ENCODE measurements around the gene GMDS. TPM values are rescaled to one million over a fixed set of nuclear protein-coding genes. Genes with fewer than 3 reads are reported as not detected.
"Not testable (repeated sequence)": the region's sequence is repeated elsewhere in the genome, so short reads cannot be mapped to it uniquely, and the experiment has no call there.

Gene GMDS
- total RNA-seq, 2 experiments from 2014 or later, result 30.3 to 38.5 TPM

DNA sequence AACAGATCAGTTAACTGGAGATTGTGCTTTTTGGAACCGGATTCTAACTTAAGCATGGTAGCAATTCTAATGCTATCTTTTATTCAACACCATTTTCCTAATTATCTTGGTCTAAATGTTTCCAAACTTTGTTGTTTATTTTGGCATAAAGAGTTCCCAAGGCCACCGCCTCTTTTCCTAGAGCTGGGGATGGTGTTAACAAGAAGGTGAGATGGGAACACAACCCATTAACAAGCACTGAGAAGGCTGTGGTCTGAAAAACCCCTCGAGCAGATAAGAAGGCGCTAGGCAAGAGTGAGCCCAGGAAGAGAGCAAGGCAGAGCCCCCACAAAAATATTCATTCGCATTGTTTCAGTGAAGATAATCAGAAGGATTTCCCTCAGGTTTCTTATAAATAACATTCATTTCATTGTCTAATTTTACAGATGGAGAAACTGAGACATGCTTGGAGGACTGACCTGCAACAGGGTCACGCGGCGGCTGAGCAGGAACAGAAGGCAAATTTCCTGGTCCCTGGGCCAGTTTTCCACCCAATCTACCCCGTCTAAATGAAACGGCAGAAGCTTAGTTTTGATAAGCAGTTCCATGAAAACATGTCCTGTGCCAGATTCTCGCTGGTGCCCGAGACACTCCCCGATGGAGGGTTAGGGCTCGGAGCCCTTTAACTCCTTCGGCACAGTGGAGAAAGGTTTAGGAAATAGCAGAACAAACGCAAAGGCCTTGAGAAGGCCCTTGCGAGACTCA lies 480.1 kb downstream of the GMDS start:
- ChIA-PET CTCF (no interaction called here), POLR2A (interaction anchor here (0.8 kb wide), 1 partner anchor 140 kb away, joined by 3 read pairs; no protein-coding TSS in a partner anchor)
- Mint-ChIP-seq H3K27ac (no peak overlapping the region), H3K36me3 (ENCODE audit: low read depth) (peaks cover 2% of the 10 kb centered on the region), H3K4me3 (no peak overlapping the region), H3K9me3 (ENCODE audit: insufficient read depth) (no peaks in the 10 kb centered on the region), H3K27me3 (ENCODE audit: low read depth) (peaks cover 2% of the 10 kb centered on the region), H3K4me1 (ENCODE audit: low read depth) (peaks cover 21% of the 10 kb centered on the region)
- no peak for DNase-seq
- ATAC-seq, result no peak

DNA sequence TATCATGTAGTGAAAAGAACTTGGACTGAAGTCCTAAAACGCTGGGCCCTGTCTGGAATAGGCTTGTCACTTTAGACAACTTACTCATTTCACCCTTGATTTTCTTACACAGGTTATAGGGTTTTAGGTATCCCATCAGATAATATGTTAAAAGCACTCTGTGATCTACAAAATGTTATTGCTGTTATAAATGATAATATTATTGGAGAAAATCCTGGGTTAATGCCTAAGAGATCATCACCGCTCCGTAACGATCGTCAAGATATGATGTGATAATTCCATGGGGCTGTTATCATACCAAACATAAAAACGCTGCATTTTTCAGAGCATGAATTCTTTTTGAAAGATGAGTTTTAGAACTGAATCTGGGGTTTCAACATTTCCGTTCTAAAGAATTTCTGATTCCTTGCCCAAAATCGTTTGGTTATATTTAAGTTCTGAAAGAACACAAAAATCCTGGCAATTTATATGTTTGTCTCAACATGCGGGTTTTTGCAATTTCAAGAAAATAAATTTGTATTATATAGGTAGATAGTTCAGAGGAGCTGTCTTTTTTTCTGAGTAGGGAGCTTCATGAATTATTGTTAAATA lies 480.9 kb downstream of the GMDS start:
- ATAC-seq (no peak), DNase-seq (no peak)
- CTCF ChIA-PET, result no interaction called here
- peaks cover 2% of the 10 kb centered on the region for H3K36me3 Mint-ChIP-seq (ENCODE audit: low read depth)
- peaks cover 2% of the 10 kb centered on the region for H3K27me3 Mint-ChIP-seq (ENCODE audit: low read depth)
- POLR2A ChIA-PET, result no interaction called here
- no peak overlapping the region for H3K4me3 Mint-ChIP-seq
- no peak overlapping the region for H3K27ac Mint-ChIP-seq
- peaks cover 14% of the 10 kb centered on the region for H3K4me1 Mint-ChIP-seq (ENCODE audit: low read depth)
- no peaks in the 10 kb centered on the region for H3K9me3 Mint-ChIP-seq (ENCODE audit: insufficient read depth)

DNA sequence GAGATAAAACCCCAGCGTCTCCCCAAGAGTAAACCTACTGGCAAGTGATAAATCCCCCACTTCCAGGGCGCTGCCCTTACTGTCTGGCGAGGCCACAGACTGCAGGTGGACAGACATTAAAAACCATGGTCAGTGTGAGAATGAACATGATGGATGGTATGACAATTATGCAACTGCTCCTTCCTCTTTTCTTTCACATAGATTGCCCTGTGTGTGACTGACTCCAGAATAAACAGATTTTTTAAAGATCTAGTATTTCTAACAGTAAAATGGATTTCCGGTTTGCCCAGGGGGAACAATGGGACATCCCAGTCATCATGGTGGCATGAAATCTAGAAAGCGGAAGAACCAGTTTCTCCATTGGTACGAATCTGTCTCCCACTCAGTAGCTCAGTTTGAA lies 482.0 kb downstream of the GMDS start:
- ChIA-PET CTCF (no interaction called here), POLR2A (no interaction called here)
- peaks cover 7% of the 10 kb centered on the region for H3K4me1 Mint-ChIP-seq (ENCODE audit: low read depth)
- DNase-seq (no peak), ATAC-seq (no peak)
- H3K27me3 Mint-ChIP-seq (ENCODE audit: low read depth), result peaks cover 2% of the 10 kb centered on the region
- no peak overlapping the region for H3K4me3 Mint-ChIP-seq
- H3K9me3 Mint-ChIP-seq (ENCODE audit: insufficient read depth), result no peaks in the 10 kb centered on the region
- H3K27ac Mint-ChIP-seq, result no peak overlapping the region
- H3K36me3 Mint-ChIP-seq (ENCODE audit: low read depth), result peaks cover 2% of the 10 kb centered on the region

DNA sequence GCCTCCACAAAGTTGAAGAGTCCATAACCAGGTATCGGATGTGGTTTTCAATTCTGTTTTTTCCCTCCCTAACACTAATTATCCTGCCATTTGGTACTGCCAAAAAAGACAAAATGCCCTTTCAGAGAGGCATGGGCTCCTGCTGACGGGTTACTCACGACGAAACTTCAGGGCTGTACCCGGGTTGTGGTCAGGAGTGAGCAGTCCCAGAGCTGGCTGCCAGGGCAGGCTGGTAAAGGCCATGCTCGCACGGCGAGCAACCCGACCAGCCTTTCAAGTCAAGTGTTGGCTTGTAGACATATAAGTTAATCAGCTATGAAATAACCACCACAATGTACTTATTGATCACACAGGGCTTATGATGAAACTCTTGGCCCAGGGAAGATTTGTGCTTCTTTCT lies 483.2 kb downstream of the GMDS start:
- Mint-ChIP-seq H3K27ac (no peak overlapping the region), H3K4me3 (no peak overlapping the region), H3K36me3 (ENCODE audit: low read depth) (peaks cover 2% of the 10 kb centered on the region), H3K4me1 (ENCODE audit: low read depth) (no peaks in the 10 kb centered on the region), H3K27me3 (ENCODE audit: low read depth) (peaks cover 2% of the 10 kb centered on the region), H3K9me3 (ENCODE audit: insufficient read depth) (no peaks in the 10 kb centered on the region)
- no peak for ATAC-seq
- POLR2A ChIA-PET, result no interaction called here
- CTCF ChIA-PET, result no interaction called here
- no peak for DNase-seq

DNA sequence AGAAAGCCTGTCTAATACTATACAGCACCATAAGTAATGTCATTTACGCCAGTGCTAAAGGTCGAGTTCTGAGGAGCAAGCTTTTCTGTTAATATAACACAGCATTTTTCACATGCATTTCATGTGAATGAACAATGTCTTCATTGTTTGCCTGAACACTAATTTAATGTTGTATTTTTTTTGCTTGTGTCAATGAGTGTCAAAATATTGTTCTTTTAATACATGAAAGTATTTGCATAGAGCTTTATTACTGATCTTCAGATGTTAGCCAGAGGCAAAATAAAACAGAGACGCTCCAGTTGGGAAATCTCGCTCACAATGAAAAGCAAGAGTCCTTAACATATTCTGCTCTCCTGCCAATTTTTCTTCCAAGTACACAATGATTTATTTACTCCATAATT lies 483.9 kb downstream of the GMDS start:
- no peaks in the 10 kb centered on the region for H3K4me1 Mint-ChIP-seq (ENCODE audit: low read depth)
- peaks cover 2% of the 10 kb centered on the region for H3K36me3 Mint-ChIP-seq (ENCODE audit: low read depth)
- ATAC-seq, result no peak
- H3K27me3 Mint-ChIP-seq (ENCODE audit: low read depth), result peaks cover 2% of the 10 kb centered on the region
- DNase-seq, result no peak
- H3K4me3 Mint-ChIP-seq, result no peak overlapping the region
- POLR2A ChIA-PET, result no interaction called here
- no peaks in the 10 kb centered on the region for H3K9me3 Mint-ChIP-seq (ENCODE audit: insufficient read depth)
- H3K27ac Mint-ChIP-seq, result no peak overlapping the region
- CTCF ChIA-PET, result no interaction called here

DNA sequence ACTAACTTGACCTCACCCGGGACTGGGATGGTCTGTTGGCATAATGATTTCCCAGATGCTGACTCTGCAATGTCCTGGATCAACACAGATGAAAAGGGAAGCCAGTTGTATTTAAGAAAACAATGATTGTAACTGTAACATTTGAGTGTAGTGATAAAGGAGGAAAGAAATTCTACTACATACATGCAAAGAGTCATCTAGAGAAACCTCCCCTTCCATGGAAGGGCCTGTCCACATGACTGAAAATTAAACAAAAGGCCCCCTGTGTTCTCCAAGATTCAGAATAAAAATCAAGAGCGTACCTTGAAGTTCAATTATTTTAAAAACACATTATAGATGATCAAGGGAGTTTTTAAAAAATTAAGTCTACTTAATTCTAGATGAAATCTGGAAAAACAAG lies 484.5 kb downstream of the GMDS start:
- no peaks in the 10 kb centered on the region for H3K4me1 Mint-ChIP-seq (ENCODE audit: low read depth)
- no peaks in the 10 kb centered on the region for H3K9me3 Mint-ChIP-seq (ENCODE audit: insufficient read depth)
- ATAC-seq (no peak), DNase-seq (no peak)
- no peak overlapping the region for H3K27ac Mint-ChIP-seq
- peaks cover 2% of the 10 kb centered on the region for H3K36me3 Mint-ChIP-seq (ENCODE audit: low read depth)
- no peaks in the 10 kb centered on the region for H3K27me3 Mint-ChIP-seq (ENCODE audit: low read depth)
- no peak overlapping the region for H3K4me3 Mint-ChIP-seq
- CTCF ChIA-PET, result no interaction called here
- POLR2A ChIA-PET, result no interaction called here

DNA sequence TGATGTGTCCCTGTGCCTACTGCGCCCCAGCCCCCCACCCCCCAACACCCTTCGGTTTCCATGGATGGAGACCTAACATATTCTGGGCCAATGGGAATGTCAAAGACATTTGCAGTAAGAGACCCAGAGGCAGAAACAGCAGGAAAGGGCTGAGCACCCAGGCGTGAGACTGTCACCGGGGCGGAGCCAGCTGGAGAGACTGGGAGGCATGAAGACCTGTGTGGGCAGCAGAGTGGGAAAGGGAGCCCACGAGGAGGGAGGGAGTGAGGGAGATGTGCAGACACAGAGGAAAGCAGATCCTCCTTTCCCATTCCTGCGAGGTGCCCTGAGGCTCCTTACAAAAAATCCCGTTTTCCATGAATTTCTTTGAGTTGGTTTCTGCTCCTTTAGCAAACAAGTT lies 485.5 kb downstream of the GMDS start:
- DNase-seq (no peak), ATAC-seq (no peak)
- no peaks in the 10 kb centered on the region for H3K27me3 Mint-ChIP-seq (ENCODE audit: low read depth)
- H3K36me3 Mint-ChIP-seq (ENCODE audit: low read depth), result peaks cover 2% of the 10 kb centered on the region
- H3K9me3 Mint-ChIP-seq (ENCODE audit: insufficient read depth), result no peaks in the 10 kb centered on the region
- no peak overlapping the region for H3K4me3 Mint-ChIP-seq
- POLR2A ChIA-PET, result no interaction called here
- H3K27ac Mint-ChIP-seq, result no peak overlapping the region
- H3K4me1 Mint-ChIP-seq (ENCODE audit: low read depth), result no peaks in the 10 kb centered on the region
- CTCF ChIA-PET, result no interaction called here

DNA sequence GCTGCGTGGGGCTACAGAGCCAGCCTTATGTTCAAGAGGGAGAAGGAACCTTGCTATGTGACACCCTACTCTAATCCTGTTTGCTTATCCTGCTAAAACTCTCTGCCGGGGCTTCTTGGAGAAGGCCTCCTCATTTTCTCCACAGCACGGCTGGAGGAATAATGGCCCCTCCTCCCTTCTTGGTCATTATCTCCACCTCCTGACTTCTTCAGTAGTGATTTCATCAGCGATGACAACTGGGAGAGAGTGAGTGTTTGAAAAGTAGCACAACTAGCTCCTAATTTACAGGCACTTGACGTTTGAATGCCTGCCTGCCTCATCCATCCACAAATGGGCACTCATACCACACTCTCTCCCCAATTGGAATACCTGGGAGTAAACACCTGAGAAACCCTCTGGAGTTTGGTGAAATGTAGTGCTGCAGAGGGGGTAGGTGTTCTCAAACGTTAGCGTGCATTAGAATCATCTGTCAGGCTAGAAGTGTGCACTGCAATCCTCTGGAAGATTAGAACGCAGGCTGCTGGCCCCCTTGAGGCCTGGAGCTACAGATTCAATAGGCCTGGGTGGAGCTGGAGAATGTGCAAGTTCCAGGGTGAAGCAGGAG lies 487.2 kb downstream of the GMDS start:
- H3K4me1 Mint-ChIP-seq (ENCODE audit: low read depth), result no peaks in the 10 kb centered on the region
- H3K4me3 Mint-ChIP-seq, result no peak overlapping the region
- peaks cover 6% of the 10 kb centered on the region for H3K9me3 Mint-ChIP-seq (ENCODE audit: insufficient read depth)
- H3K27ac Mint-ChIP-seq, result no peak overlapping the region
- DNase-seq (no peak), ATAC-seq (no peak)
- peaks cover 2% of the 10 kb centered on the region for H3K27me3 Mint-ChIP-seq (ENCODE audit: low read depth)
- peaks cover 2% of the 10 kb centered on the region for H3K36me3 Mint-ChIP-seq (ENCODE audit: low read depth)
- CTCF ChIA-PET, result interaction anchor here (0.9 kb wide), 1 partner anchor 16 kb away, joined by 3 read pairs; no protein-coding TSS in a partner anchor
- POLR2A ChIA-PET, result no interaction called here

DNA sequence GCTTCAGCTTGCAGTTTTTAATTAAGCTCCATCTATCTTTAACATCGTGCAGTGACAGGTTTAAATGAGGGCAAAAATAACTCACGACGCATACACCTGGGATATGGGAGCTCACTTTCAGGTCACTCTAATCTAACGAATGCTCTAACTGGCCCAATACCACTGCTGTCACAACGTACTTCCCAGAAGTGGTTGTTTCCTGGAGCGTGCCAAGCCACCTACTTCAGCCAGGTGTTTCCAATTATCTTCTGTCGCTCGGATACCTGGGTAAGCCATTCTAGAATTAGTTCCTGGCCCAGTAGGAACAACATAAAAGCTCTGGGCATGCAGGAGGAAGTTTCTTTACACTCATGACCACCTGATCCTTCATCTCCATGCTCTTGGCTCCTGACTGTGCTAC lies 488.3 kb downstream of the GMDS start:
- no peaks in the 10 kb centered on the region for H3K4me1 Mint-ChIP-seq (ENCODE audit: low read depth)
- ATAC-seq (no peak), DNase-seq (no peak)
- ChIA-PET CTCF (interaction anchor here (0.6 to 1.8 kb wide), 2 partner anchors 14 to 1005 kb away, joined by 3 to 5 read pairs; no protein-coding TSS in a partner anchor), POLR2A (no interaction called here)
- no peak overlapping the region for H3K4me3 Mint-ChIP-seq
- peaks cover 2% of the 10 kb centered on the region for H3K36me3 Mint-ChIP-seq (ENCODE audit: low read depth)
- peaks cover 2% of the 10 kb centered on the region for H3K27me3 Mint-ChIP-seq (ENCODE audit: low read depth)
- H3K9me3 Mint-ChIP-seq (ENCODE audit: insufficient read depth), result peaks cover 6% of the 10 kb centered on the region
- no peak overlapping the region for H3K27ac Mint-ChIP-seq

DNA sequence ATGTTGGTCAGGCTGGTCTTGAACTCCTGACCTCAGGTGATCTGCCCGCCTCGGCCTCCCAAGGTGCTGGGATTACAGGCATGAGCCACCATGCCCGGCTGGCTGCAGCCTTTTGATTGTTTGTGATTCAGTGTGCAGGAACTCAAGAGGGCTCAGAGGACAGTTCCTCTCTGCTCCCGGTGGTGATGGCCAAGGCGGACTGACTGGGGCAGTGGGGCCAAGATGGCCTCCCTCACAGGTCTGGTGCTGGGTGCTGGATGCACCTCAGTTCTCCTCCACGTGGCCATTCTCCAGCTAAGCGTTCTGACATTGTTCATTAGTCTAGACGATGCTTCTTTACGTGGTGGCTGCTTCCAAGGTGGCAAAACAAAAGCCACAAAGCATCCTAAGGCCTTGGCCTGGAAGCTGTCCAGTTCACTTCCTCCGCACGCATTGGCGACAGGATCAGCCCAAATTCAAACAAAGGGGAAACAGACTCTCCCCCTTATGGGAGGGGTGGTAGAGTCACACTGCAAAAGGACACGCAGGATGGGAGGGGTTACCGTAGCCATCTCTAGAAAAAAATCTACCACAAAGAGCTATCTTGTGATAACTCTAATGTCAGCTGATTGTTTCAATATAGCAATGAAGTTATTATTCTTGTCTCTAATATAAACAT lies 488.8 kb downstream of the GMDS start:
- H3K27ac Mint-ChIP-seq, result no peak overlapping the region
- ChIA-PET POLR2A (no interaction called here), CTCF (interaction anchor here (0.6 to 1.8 kb wide), 2 partner anchors 15 to 1005 kb away, joined by 3 to 5 read pairs; no protein-coding TSS in a partner anchor)
- DNase-seq (no peak), ATAC-seq (no peak)
- H3K27me3 Mint-ChIP-seq (ENCODE audit: low read depth), result peaks cover 2% of the 10 kb centered on the region
- H3K9me3 Mint-ChIP-seq (ENCODE audit: insufficient read depth), result peaks cover 6% of the 10 kb centered on the region
- no peaks in the 10 kb centered on the region for H3K4me1 Mint-ChIP-seq (ENCODE audit: low read depth)
- H3K36me3 Mint-ChIP-seq (ENCODE audit: low read depth), result peaks cover 2% of the 10 kb centered on the region
- no peak overlapping the region for H3K4me3 Mint-ChIP-seq

DNA sequence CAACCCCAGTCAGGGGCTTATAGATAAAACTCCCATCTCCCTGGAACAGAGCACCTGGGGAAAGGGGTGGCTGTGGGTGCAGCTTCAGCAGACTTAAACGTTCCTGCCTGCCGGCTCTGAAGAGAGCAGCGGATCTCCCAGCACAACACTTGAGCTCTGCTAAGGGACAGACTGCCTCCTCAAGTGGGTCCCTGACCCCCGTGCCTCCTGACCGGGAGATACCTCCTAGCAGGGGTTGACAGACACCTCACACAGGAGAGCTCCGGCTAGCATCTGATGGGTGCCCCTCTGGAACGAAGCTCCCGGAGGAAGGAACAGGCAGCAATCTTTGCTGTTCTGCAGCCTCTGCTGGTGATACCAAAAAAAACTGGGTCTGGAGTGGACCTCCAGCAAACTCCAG lies 494.3 kb downstream of the GMDS start:
- CTCF ChIA-PET, H3K4me3 Mint-ChIP-seq: not testable (repeated sequence)

DNA sequence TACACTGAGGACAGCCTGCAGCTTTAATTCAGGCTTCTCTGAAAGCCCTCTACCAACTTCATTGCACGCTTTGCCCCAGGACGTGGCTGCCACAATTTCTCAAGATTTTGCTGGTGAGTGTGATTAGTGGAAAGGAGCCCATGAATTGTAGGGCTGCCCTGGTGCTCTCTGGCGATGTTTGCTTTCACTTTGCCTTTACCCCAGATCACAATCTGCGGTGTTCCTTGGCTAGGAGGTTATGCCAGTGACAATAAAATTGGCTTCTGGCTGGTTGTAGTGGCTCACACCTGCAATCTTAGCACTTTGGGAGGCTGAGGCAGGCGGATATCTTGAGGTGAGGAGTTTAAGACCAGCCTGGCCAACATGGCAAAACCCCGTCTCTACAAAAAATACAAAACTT lies 496.4 kb downstream of the GMDS start:
- Mint-ChIP-seq H3K36me3 (ENCODE audit: low read depth) (no peaks in the 10 kb centered on the region), H3K27me3 (ENCODE audit: low read depth) (peaks cover 2% of the 10 kb centered on the region), H3K27ac (no peak overlapping the region), H3K9me3 (ENCODE audit: insufficient read depth) (peaks cover 6% of the 10 kb centered on the region), H3K4me3 (no peak overlapping the region), H3K4me1 (ENCODE audit: low read depth) (no peaks in the 10 kb centered on the region)
- no peak for DNase-seq
- no peak for ATAC-seq
- POLR2A ChIA-PET, result no interaction called here
- CTCF ChIA-PET, result no interaction called here

More for the DNA sequence above, 494.3 kb downstream of the GMDS start:
- POLR2A ChIA-PET; H3K4me1 Mint-ChIP-seq (ENCODE audit: low read depth); H3K36me3 Mint-ChIP-seq (ENCODE audit: low read depth); H3K27me3 Mint-ChIP-seq (ENCODE audit: low read depth); ATAC-seq; H3K27ac Mint-ChIP-seq; H3K9me3 Mint-ChIP-seq (ENCODE audit: insufficient read depth); DNase-seq: not testable (repeated sequence)

All from activated CD8-positive, alpha-beta T cell treated with anti-CD3 and anti-CD28 coated beads, Interleukin-2, amount 10 ng/mL, durations not matched to agents 7 days and 5 days (primary cell).